GM19023 (cell line): Measurements from ENCODE around the gene KAZN.
"Not testable (repeated sequence)": the region's sequence is repeated elsewhere in the genome, so short reads cannot be mapped to it uniquely, and the experiment has no call there.

ENCODE experiments used
- ATAC-seq: cut with Tn5 transposase; IDR thresholded peaks from one replicate; pipeline ENCODE4 v1.9.1; 2021; ENCODE audit warnings: mild to moderate bottlenecking, moderate library complexity; ENCODE audit not compliant: unreplicated experiment

Gene KAZN

GRCh38 chr1:14598498-14599182 is at the start of gene KAZN:
TSS of gene KAZN (plus strand) at chr1:14598685.
- no peak for ATAC-seq

- no peak for ATAC-seq
These were observed 48.4 kb upstream of the KAZN start for GRCh38 chr1:14549897-14550620.

GRCh38 chr1:14551386-14551785 is 47.1 kb upstream of the KAZN start:
- ATAC-seq, result no peak

GRCh38 chr1:14552246-14552965 is 46.1 kb upstream of the KAZN start:
- ATAC-seq, result no peak

- no peak for ATAC-seq
These were observed 44.8 kb upstream of the KAZN start for GRCh38 chr1:14553711-14554110.

GRCh38 chr1:14555091-14555490 is 43.4 kb upstream of the KAZN start:
- ATAC-seq, result no peak

GRCh38 chr1:14561014-14561693 is 37.3 kb upstream of the KAZN start:
- ATAC-seq, result no peak

- no peak for ATAC-seq
These were observed 33.4 kb upstream of the KAZN start for GRCh38 chr1:14565090-14565489.

- no peak for ATAC-seq
These were observed 31.4 kb upstream of the KAZN start for GRCh38 chr1:14567056-14567455.

- ATAC-seq, result no peak
These were observed 30.6 kb upstream of the KAZN start for GRCh38 chr1:14567903-14568302.

- ATAC-seq, result no peak
These were observed 29.6 kb upstream of the KAZN start for GRCh38 chr1:14568716-14569355.

GRCh38 chr1:14570514-14570913 is 28.0 kb upstream of the KAZN start:
- ATAC-seq, result no peak

GRCh38 chr1:14571810-14572767 is 26.4 kb upstream of the KAZN start:
- no peak for ATAC-seq

- ATAC-seq, result no peak
These were observed 25.6 kb upstream of the KAZN start for GRCh38 chr1:14572861-14573260.

GRCh38 chr1:14576155-14576554 is 22.3 kb upstream of the KAZN start:
- ATAC-seq, result no peak

GRCh38 chr1:14577261-14577660 is 21.2 kb upstream of the KAZN start:
- ATAC-seq, result no peak

- no peak for ATAC-seq
These were observed 20.3 kb upstream of the KAZN start for GRCh38 chr1:14578156-14578555.

- not testable (repeated sequence) for ATAC-seq
These were observed 18.2 kb upstream of the KAZN start for GRCh38 chr1:14580295-14580694.

- ATAC-seq, result no peak
These were observed 17.5 kb upstream of the KAZN start for GRCh38 chr1:14580986-14581385.

- ATAC-seq, result no peak
These were observed 14.7 kb upstream of the KAZN start for GRCh38 chr1:14583788-14584187.
